H9 (cell line): ENCODE measurements around the gene TH. TPM values are rescaled to one million over a fixed set of nuclear protein-coding genes. Genes with fewer than 3 reads are reported as not detected.

ENCODE experiments used
- DNase-seq: peaks from one replicate; pipeline ENCODE4 v3.0.0-alpha.2; 2017
- H2AFZ ChIP-seq: one replicate; pipeline ENCODE4 v1.6.1; 2013; ENCODE audit warnings: mild to moderate bottlenecking, low read length, control low read depth, moderate library complexity
- H2AK5ac ChIP-seq: 2 replicates; pipeline ENCODE4 v1.6.1; 2013; ENCODE audit warnings: low read length, control low read depth, mixed read lengths; ENCODE audit not compliant: insufficient read length
- H2BK120ac ChIP-seq: one replicate; pipeline ENCODE4 v1.6.1; 2013; ENCODE audit warnings: low read depth, mild to moderate bottlenecking, low read length, control low read depth, inconsistent platforms; ENCODE audit not compliant: poor library complexity, severe bottlenecking
- H2BK12ac ChIP-seq: 2 replicates; pipeline ENCODE4 v1.6.1; 2013; ENCODE audit warnings: low read length, control low read depth, mixed read lengths, low read depth; ENCODE audit not compliant: insufficient read length
- H2BK15ac ChIP-seq: 2 replicates; pipeline ENCODE4 v1.6.1; 2013; ENCODE audit warnings: low read depth, low read length, control low read depth
- H2BK20ac ChIP-seq: one replicate; pipeline ENCODE4 v1.6.1; 2013; ENCODE audit warnings: low read depth, mild to moderate bottlenecking, low read length, control low read depth, inconsistent platforms; ENCODE audit not compliant: poor library complexity, severe bottlenecking
- H2BK5ac ChIP-seq: 2 replicates; pipeline ENCODE4 v1.6.1; 2013; ENCODE audit warnings: low read length, control low read depth, mixed read lengths; ENCODE audit not compliant: insufficient read length
- H3K14ac ChIP-seq: 2 replicates; pipeline ENCODE4 v1.6.1; 2013; ENCODE audit warnings: low read length, control low read depth; ENCODE audit not compliant: insufficient read depth
- H3K18ac ChIP-seq: 2 replicates; pipeline ENCODE4 v1.6.1; 2013; ENCODE audit warnings: low read depth, mild to moderate bottlenecking, mixed read lengths, low read length, control low read depth; ENCODE audit not compliant: insufficient read length
- H3K23ac ChIP-seq: 2 replicates; pipeline ENCODE4 v1.6.1; 2013; ENCODE audit warnings: low read length, control low read depth, mixed read lengths, low read depth; ENCODE audit not compliant: insufficient read length
- H3K23me2 ChIP-seq: 2 replicates; pipeline ENCODE4 v1.6.1; 2013; ENCODE audit warnings: low read depth, mild to moderate bottlenecking, mixed read lengths, low read length, control low read depth; ENCODE audit not compliant: insufficient read length, poor library complexity, severe bottlenecking
- H3K27ac ChIP-seq: 2 replicates; pipeline ENCODE4 v1.5.1; 2013; ENCODE audit warnings: low read length, control low read depth, mixed read lengths, low read depth; ENCODE audit not compliant: insufficient read length
- H3K27me3 ChIP-seq: 2 replicates; pipeline ENCODE4 v1.6.1; 2013; ENCODE audit warnings: low read length, control low read depth, inconsistent platforms; ENCODE audit not compliant: insufficient read depth
- H3K4ac ChIP-seq: 2 replicates; pipeline ENCODE4 v1.6.1; 2013; ENCODE audit warnings: low read depth, mild to moderate bottlenecking, control low read depth, inconsistent platforms, low read length, moderate library complexity
- H3K4me1 ChIP-seq: 2 replicates; pipeline ENCODE4 v1.6.1; 2013; ENCODE audit warnings: low read length, control low read depth, inconsistent platforms; ENCODE audit not compliant: insufficient read depth
- H3K4me2 ChIP-seq: 2 replicates; pipeline ENCODE4 v1.6.1; 2013; ENCODE audit warnings: low read length, control low read depth, mixed read lengths; ENCODE audit not compliant: insufficient read length, insufficient read depth
- H3K56ac ChIP-seq: 2 replicates; pipeline ENCODE4 v1.6.1; 2013; ENCODE audit warnings: low read depth, mild to moderate bottlenecking, mixed read lengths, low read length, control low read depth; ENCODE audit not compliant: insufficient read length
- H3K79me1 ChIP-seq: 2 replicates; pipeline ENCODE4 v1.6.1; 2013; ENCODE audit warnings: low read depth, mild to moderate bottlenecking, moderate library complexity, low read length, control low read depth, inconsistent platforms; ENCODE audit not compliant: insufficient read depth, poor library complexity, severe bottlenecking
- H3K79me2 ChIP-seq: 2 replicates; pipeline ENCODE4 v1.6.1; 2013; ENCODE audit warnings: low read length, control low read depth, inconsistent platforms; ENCODE audit not compliant: insufficient read depth
- H3K9ac ChIP-seq: 2 replicates; pipeline ENCODE4 v1.6.1; 2013; ENCODE audit warnings: low read length, control low read depth, mixed read lengths; ENCODE audit not compliant: insufficient read length; ENCODE audit errors: extremely low read depth
- H3K9me3 ChIP-seq: one replicate; pipeline ENCODE4 v1.6.1; 2013; ENCODE audit warnings: low read depth, low read length, inconsistent platforms; ENCODE audit not compliant: control insufficient read depth
- H3T11ph ChIP-seq: one replicate; pipeline ENCODE4 v1.6.1; 2013; ENCODE audit warnings: mild to moderate bottlenecking, low read length, control low read depth, inconsistent platforms
- H4K20me1 ChIP-seq: one replicate; pipeline ENCODE4 v1.6.1; 2013; ENCODE audit not compliant: control insufficient read depth, insufficient read length, insufficient read depth
- H4K5ac ChIP-seq: 2 replicates; pipeline ENCODE4 v1.6.1; 2013; ENCODE audit warnings: low read depth, mild to moderate bottlenecking, mixed read lengths, low read length, control low read depth; ENCODE audit not compliant: insufficient read length
- H4K8ac ChIP-seq: replicated peaks from 2 replicates; pipeline ENCODE4 v1.6.1; 2013; ENCODE audit warnings: low read length, control low read depth, mixed read lengths, low read depth; ENCODE audit not compliant: insufficient read length
- H4K91ac ChIP-seq: 2 replicates; pipeline ENCODE4 v1.6.1; 2013; ENCODE audit warnings: low read depth, mild to moderate bottlenecking, moderate library complexity, mixed read lengths, low read length, control low read depth; ENCODE audit not compliant: insufficient read length
- H3K27ac Mint-ChIP-seq, 3 experiments: 2 replicates in 2 of 3; 3 replicates in 1 of 3; pipeline ENCODE4 v1.8.0; 2020 to 2021; ENCODE audit warnings: mixed read lengths in 3 of 3, mild to moderate bottlenecking in 1 of 3, moderate library complexity in 1 of 3
- H3K27me3 Mint-ChIP-seq: 2 replicates; pipeline ENCODE4 v1.8.0; 2021; ENCODE audit warnings: low read depth, mild to moderate bottlenecking, moderate library complexity, mixed read lengths
- H3K36me3 Mint-ChIP-seq, 3 experiments: 2 replicates in 2 of 3; 3 replicates in 1 of 3; pipeline ENCODE4 v1.8.0; 2020 to 2021; ENCODE audit warnings: low read depth in 3 of 3, mixed read lengths in 3 of 3; ENCODE audit not compliant: insufficient read depth in 1 of 3
- H3K4me1 Mint-ChIP-seq, 2 experiments: 2 replicates each; pipeline ENCODE4 v1.8.0; 2020; ENCODE audit warnings: mixed read lengths in 2 of 2
- H3K4me3 Mint-ChIP-seq, 2 experiments: 2 replicates in 1 of 2; 3 replicates in 1 of 2; pipeline ENCODE4 v1.8.0; 2020 to 2021; ENCODE audit warnings: mild to moderate bottlenecking in 2 of 2, mixed read lengths in 2 of 2, moderate library complexity in 1 of 2
- H3K9me3 Mint-ChIP-seq, 2 experiments: 2 replicates in 1 of 2; 3 replicates in 1 of 2; pipeline ENCODE4 v1.8.0; 2020; ENCODE audit warnings: mild to moderate bottlenecking in 2 of 2, mixed read lengths in 2 of 2, moderate library complexity in 1 of 2
- WGBS: extraction: QIAGEN DNeasy Blood & Tissue Kit; methylation state at CpG from one replicate; pipeline ENCODE4 v1.1.7; 2013; ENCODE audit warnings: missing lambda C conversion rate, low lambda C conversion rate, mixed read lengths; ENCODE audit not compliant: insufficient read length; ENCODE audit errors: extremely low coverage; 5-methylcytosine and 5-hydroxymethylcytosine counted together
- total RNA-seq: library from RNA; stranded (reverse); gene quantifications from 2 replicates; pipeline ENCODE4 v1.2.1, GENCODE V29; 2021
- TF ChIP-seq, protein P1 (sequence below): fragments of 200-600 bp; sonication (generic); conservative IDR thresholded peaks from 3 replicates; pipeline ENCODE4 v1.8.0; 2021; ENCODE audit warnings: antibody characterized with exemption, mild to moderate bottlenecking

TH gene
- total RNA-seq, 1 experiment from 2014 or later, result not detected

- Histone ChIP-seq H4K91ac (no peak overlapping the region), H2BK15ac (no peak overlapping the region), H3K9ac (no peak overlapping the region), H4K5ac (no peak overlapping the region), H2BK12ac (no peak overlapping the region), H2BK20ac (no peak overlapping the region), H3K23ac (no peak overlapping the region), H4K20me1 (no peaks in the 10 kb centered on the region), H2BK5ac (no peak overlapping the region), H3K23me2 (no peaks in the 10 kb centered on the region), H2AFZ (no peak overlapping the region), H3K79me1 (no peaks in the 10 kb centered on the region), H3K4ac (no peak overlapping the region), H3T11ph (no peak overlapping the region), H3K9me3 (no peaks in the 10 kb centered on the region), H2BK120ac (no peak overlapping the region), H2AK5ac (no peak overlapping the region), H3K4me1 (no peaks in the 10 kb centered on the region), H3K56ac (no peak overlapping the region), H3K27me3 (no peaks in the 10 kb centered on the region; the same call in 1 of the 2 replicates), H4K8ac (no peak overlapping the region), H3K18ac (no peak overlapping the region), H3K79me2 (no peaks in the 10 kb centered on the region), H3K27ac (no peak overlapping the region), H3K14ac (no peak overlapping the region), H3K4me2 (no peak overlapping the region)
- Mint-ChIP-seq H3K4me3 (no peak overlapping the region), H3K9me3 (no peaks in the 10 kb centered on the region), H3K4me1 (peaks cover 0 to 5% of the 10 kb centered on the region in 2 experiments; a peak in 1 of 4 replicates), H3K27ac (no peak overlapping the region), H3K36me3 (no peaks in the 10 kb centered on the region), H3K27me3 (peaks cover 32% of the 10 kb centered on the region)
- TF ChIP-seq, protein P1, sequence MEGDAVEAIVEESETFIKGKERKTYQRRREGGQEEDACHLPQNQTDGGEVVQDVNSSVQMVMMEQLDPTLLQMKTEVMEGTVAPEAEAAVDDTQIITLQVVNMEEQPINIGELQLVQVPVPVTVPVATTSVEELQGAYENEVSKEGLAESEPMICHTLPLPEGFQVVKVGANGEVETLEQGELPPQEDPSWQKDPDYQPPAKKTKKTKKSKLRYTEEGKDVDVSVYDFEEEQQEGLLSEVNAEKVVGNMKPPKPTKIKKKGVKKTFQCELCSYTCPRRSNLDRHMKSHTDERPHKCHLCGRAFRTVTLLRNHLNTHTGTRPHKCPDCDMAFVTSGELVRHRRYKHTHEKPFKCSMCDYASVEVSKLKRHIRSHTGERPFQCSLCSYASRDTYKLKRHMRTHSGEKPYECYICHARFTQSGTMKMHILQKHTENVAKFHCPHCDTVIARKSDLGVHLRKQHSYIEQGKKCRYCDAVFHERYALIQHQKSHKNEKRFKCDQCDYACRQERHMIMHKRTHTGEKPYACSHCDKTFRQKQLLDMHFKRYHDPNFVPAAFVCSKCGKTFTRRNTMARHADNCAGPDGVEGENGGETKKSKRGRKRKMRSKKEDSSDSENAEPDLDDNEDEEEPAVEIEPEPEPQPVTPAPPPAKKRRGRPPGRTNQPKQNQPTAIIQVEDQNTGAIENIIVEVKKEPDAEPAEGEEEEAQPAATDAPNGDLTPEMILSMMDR, result no peak
- DNase-seq, result no peak
- WGBS, result no CpG with 5 or more reads among the region's 19 CpGs
These were observed 17.1 kb upstream of the TH start for GRCh38 chr11:2188745-2189144.
